SK-N-MC (cell line): ENCODE data around the gene ATRN.

Source experiments
- DNase-seq: peaks from one replicate; pipeline ENCODE4 v3.0.0-alpha.2; 2011; ENCODE audit warnings: low read depth, low spot score
- H3K27ac ChIP-seq: fragments of 200-600 bp; sonication (generic); 2 replicates; pipeline ENCODE4 v1.5.1; 2016; ENCODE audit warnings: mixed run types
- H3K36me3 ChIP-seq: fragments of 200-600 bp; sonication (generic); 2 replicates; pipeline ENCODE4 v1.6.1; 2017; ENCODE audit warnings: antibody characterized with exemption, low read length, mixed read lengths; ENCODE audit not compliant: insufficient read depth
- H3K4me3 ChIP-seq: fragments of 200-600 bp; sonication (generic); 2 replicates; pipeline ENCODE4 v1.5.1; 2016
- H3K9ac ChIP-seq: fragments of 200-600 bp; sonication (generic); 2 replicates; pipeline ENCODE4 v1.8.0; 2017; ENCODE audit warnings: mixed run types, mixed read lengths; ENCODE audit not compliant: insufficient read length
- H3K9me3 ChIP-seq: fragments of 200-600 bp; sonication (generic); 2 replicates; pipeline ENCODE4 v1.6.1; 2017; ENCODE audit warnings: low read depth, mild to moderate bottlenecking, antibody characterized with exemption, low read length, moderate library complexity, mixed read lengths
- EZH2 ChIP-seq: fragments of 200-600 bp; sonication (generic); IDR thresholded peaks from one replicate; pipeline ENCODE4 v1.6.1; 2017; ENCODE audit warnings: antibody characterized with exemption
- FOXP2 ChIP-seq: optimal IDR thresholded peaks from 2 replicates; pipeline ENCODE3; 2011; ENCODE audit warnings: mild to moderate bottlenecking, moderate library complexity; ENCODE audit not compliant: insufficient read depth; ENCODE audit errors: extremely low read length, control extremely low read depth
- POLR2AphosphoS5 ChIP-seq: IDR thresholded peaks from 2 replicates; pipeline ENCODE4 v1.6.1; 2012; ENCODE audit warnings: mild to moderate bottlenecking, low read depth, low read length, borderline replicate concordance

The ATRN gene

DNA sequence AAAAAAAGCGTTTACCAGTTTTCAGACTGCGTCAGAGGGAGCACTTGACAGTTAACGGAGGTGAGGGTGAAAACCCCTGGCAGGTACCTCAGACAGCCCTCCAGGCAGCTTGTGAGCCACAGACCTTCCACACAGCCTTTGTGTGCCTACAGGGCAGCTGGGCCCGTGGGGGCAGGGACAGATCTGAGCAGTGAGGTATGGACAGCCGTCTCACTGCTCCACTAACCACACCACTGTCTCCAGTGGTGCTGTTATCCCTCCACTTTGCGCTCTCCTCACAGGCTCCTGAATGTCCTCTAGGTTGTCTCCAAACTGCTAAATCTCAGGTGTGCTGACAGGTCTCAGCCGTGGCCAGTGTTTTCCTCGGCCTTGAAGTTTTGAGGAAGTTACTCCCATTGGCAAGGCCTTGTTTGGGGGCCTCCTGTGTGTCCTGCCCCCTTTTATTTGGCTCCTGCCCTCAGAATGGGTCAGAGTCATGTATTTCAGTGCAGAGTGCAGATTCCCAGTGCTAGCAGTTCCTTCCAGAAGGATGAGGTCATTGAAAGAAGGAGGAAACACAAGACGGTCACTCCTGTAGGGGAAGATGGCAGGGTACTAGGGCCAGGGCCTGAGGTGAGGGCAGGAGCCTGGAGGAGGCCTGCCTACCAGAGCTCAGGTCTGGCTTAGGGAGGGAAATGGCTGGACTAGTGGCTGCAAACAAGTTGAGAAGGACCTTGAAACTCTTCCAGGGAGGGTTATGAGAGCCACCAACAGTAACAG is 180.6 kb downstream of the ATRN start:
- H3K27ac ChIP-seq: no peak overlapping the region
- no peaks in the 10 kb centered on the region for H3K9me3 ChIP-seq
- no peak overlapping the region for H3K9ac ChIP-seq
- TF ChIP-seq POLR2AphosphoS5 (no peak), EZH2 (no peak), FOXP2 (no peak)
- H3K4me3 ChIP-seq: no peak overlapping the region
- DNase-seq: no peak
- H3K36me3 ChIP-seq: no peaks in the 10 kb centered on the region

DNA sequence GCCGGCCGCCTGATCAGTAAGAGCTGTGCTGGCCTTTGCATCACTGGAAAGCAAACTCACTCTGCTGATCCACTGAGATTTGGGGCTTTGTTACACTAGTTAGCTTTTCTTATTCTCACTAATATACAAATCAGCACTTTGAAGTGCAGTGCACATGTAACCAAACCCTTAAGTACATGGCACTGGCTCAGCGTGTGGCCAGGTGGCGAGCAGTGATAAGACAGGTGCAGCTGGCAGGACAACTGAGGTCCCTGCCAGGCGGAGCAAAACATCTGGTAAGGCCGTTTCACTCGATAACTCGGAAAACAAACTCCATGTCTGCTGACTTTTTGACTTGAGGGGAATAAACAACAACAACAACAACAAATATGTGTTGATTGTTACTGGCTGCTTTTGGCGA is 181.4 kb downstream of the ATRN start:
- Histone ChIP-seq H3K4me3 (no peak overlapping the region), H3K36me3 (no peaks in the 10 kb centered on the region), H3K9ac (no peak overlapping the region), H3K9me3 (no peaks in the 10 kb centered on the region), H3K27ac (no peak overlapping the region)
- no peak for DNase-seq
- no peak for TF ChIP-seq FOXP2
- TF ChIP-seq POLR2AphosphoS5: no peak
- no peak for TF ChIP-seq EZH2

DNA sequence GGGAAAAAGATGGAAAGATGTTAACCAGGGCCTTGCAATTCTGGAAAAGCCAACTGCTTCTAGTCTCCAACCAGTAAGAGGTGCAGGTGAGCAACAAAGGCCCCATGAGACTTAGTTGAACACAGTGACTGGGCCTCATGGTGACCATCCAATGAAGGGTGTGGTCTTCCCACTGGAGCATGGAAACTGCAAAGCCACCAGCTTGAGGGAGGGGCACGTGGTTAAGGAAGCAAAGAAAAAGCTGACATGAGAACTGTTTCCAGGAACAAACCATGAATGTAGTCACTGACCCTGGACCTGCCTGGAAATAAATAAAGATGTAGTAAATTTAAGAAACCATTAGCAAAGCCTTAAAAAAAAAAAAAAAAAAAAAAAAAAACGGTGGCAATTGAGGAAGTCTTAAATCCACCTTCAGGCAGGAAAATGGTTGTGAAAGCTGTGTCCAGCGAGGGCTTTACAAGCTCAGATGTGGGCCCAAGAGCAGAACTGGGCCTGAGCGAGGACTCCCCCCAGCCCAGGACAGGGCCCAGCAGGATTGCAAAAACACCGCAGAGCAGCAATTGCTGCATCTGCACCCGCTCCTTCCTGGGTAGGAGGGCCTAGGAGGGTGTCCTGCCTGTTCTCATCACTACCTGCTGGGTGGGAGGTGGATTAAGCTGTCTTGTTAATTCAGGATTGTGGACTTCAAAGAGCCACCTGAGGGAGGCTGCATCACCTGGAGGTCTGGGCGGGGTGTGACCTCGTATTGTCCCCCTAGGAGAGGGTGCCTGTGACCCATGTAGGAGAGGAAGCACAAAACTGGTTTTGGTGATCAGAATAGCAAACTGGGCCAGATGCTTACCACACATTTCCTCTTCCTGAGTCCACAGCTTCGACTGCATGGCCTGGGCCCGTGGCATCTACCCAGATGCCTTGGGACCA is 182.1 kb downstream of the ATRN start:
- TF ChIP-seq POLR2AphosphoS5 (no peak), EZH2 (no peak), FOXP2 (no peak)
- DNase-seq: no peak
- no peaks in the 10 kb centered on the region for H3K9me3 ChIP-seq
- no peak overlapping the region for H3K9ac ChIP-seq
- H3K27ac ChIP-seq: no peak overlapping the region
- no peaks in the 10 kb centered on the region for H3K36me3 ChIP-seq
- H3K4me3 ChIP-seq: no peak overlapping the region

DNA sequence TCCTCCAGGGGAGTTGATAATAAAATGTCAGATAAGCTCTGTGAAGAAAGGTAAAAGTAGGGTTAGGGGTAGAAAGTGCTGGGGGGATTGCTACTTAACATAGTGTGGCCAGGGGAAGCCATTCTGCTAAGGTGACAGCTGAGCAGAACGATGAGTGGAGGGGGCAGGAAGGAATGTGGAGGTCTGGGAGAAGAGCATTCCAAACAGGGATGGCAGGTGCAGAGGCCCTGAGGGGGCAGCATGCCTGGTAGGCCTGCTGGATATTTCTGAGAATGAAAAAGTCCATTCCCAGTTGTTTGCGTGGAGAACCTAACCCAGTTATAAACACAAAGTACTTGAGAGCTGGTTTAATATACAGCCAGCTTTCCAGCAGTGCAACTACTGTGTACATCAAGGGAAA is 183.1 kb downstream of the ATRN start:
- no peak overlapping the region for H3K27ac ChIP-seq
- TF ChIP-seq EZH2 (no peak), FOXP2 (no peak), POLR2AphosphoS5 (no peak)

DNA sequence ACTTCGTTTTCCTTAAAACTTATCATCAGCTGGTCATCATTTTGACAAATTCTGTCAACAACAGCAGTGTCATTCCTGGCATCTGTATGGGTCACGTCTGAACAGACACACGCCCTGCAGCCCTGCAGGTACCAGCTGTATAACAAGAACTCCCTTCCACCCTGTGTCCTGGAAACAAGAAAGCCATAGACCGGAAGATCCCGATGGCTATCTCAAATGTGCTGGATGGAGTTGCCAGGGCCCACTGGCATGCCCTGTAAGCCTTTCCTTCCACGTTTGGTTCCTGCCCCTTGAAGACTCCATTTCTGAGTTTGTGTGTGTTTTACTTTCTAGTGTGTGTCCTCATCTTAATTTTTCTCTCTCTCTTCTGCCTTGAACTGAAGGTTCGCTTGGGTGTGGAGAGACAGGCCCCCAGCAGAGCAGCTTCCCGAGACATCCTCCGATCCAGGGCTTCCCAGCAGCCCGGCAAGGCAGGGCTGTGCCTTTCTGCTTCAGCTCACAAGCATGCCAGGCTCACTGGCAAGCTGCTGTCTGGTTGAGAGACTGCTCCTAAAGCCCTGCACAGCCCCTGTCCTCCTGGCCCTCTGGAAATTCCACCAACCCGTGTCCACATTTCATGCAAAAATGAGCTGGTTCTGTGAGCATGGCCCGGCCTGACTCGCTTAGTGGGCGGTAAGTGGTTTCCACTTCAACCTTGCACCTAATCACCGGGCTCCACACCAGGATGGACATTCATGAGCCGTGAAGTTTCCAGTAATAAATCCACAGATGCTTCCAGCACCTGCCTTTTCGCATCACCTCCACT is 183.7 kb downstream of the ATRN start:
- no peak for TF ChIP-seq POLR2AphosphoS5
- no peak for TF ChIP-seq FOXP2
- TF ChIP-seq EZH2: no peak
- DNase-seq: no peak
- no peaks in the 10 kb centered on the region for H3K9me3 ChIP-seq
- H3K36me3 ChIP-seq: no peaks in the 10 kb centered on the region
- H3K9ac ChIP-seq: no peak overlapping the region
- H3K27ac ChIP-seq: no peak overlapping the region
- H3K4me3 ChIP-seq: no peak overlapping the region

More for the DNA sequence above, 183.1 kb downstream of the ATRN start:
- H3K36me3 ChIP-seq: no peaks in the 10 kb centered on the region
- H3K4me3 ChIP-seq: no peak overlapping the region
- H3K9ac ChIP-seq: no peak overlapping the region
- no peaks in the 10 kb centered on the region for H3K9me3 ChIP-seq
- no peak for DNase-seq

DNA sequence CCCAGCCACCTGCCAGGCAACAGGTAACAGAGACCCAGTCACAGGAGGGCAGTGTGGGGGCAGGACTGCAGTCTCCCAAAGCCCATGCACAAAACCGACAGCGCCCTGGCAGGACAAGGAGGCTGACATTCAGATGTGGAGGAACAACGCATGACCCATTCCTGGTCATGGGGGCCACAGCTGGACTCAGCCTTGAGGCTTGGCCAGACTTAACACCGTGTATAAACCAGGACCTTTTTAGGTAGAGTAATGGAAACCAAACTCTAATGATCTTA is 184.2 kb downstream of the ATRN start:
- DNase-seq: no peak
- no peak for TF ChIP-seq POLR2AphosphoS5
- TF ChIP-seq EZH2: no peak
- no peak for TF ChIP-seq FOXP2
- H3K4me3 ChIP-seq: no peak overlapping the region
- H3K36me3 ChIP-seq: no peaks in the 10 kb centered on the region
- no peaks in the 10 kb centered on the region for H3K9me3 ChIP-seq
- H3K9ac ChIP-seq: no peak overlapping the region
- no peak overlapping the region for H3K27ac ChIP-seq

DNA sequence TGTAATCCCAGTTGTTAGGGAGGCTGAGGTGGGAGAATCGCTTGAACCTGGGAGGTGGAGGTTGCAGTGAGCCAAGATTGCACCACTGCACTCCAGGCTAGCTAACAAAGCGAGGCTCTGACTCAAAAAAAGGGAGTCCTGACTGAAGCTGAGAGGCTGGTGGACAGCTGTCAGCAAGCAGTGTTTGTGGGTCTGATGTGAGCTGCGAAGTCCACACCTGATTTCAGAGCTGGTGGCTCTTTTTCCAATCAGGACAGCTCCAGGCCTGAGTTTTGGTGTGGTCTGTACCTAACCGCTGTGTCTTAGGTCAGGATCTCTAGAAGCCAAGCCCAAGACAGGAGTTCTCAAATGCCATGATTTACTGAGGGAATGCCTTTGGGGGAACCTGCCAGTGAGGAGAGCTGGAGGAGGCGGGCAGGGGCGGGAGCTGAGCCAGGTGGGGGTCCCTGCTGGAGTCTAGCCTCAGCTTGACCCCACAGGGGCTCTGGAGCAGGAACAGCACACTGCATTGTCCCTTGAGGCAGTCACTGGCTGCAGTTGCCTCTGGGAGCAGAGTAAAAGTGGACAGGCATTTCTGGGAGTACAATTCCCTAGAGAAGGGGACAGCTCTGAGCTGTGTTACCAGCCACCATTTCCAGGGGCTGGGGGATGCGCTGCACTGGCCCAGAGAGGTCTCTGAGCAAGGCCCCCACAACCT is 187.3 kb downstream of the ATRN start:
- TF ChIP-seq EZH2 (no peak), FOXP2 (no peak), POLR2AphosphoS5 (no peak)
- Histone ChIP-seq H3K9me3 (no peaks in the 10 kb centered on the region), H3K4me3 (no peak overlapping the region), H3K9ac (no peak overlapping the region), H3K27ac (no peak overlapping the region), H3K36me3 (no peaks in the 10 kb centered on the region)
- no peak for DNase-seq
